A172 (cell line): Measurements from ENCODE around the gene FAM111A. TPM values are rescaled to one million over a fixed set of nuclear protein-coding genes. Genes with fewer than 3 reads are reported as not detected.

Experiments
- DNase-seq: peaks from one replicate; pipeline ENCODE4 v3.0.0-alpha.2; 2015; ENCODE audit warnings: low spot score
- total RNA-seq: library from RNA; depleted of rRNA; stranded (reverse); fragments of >200 nt; shearing (Covaris generic); gene quantifications from 2 replicates; pipeline ENCODE4 v1.2.3, GENCODE V29; 2014; rRNA removed

Gene FAM111A
- total RNA-seq, 1 experiment from 2014 or later, result 102 TPM

- peak; percentile 45 for DNase-seq
Measured at GRCh38 chr11:59199546-59200422, 57.1 kb downstream of the FAM111A start.

GRCh38 chr11:59200423-59200746 is 57.7 kb downstream of the FAM111A start:
- DNase-seq, result no peak

- no peak for DNase-seq
Measured at GRCh38 chr11:59201353-59201752, 58.7 kb downstream of the FAM111A start.

Other genes with a start within 250 kb of the FAM111A start
- not detected in 2 replicates for gene GLYATL1, start 203.4 kb upstream of the FAM111A start, total RNA-seq
- not detected in 2 replicates for gene GLYATL1B, start 56.5 kb upstream of the FAM111A start, total RNA-seq
- gene FAM111B, start 35.6 kb upstream of the FAM111A start, total RNA-seq, result 26.7 and 31.4 TPM in 2 replicates
- gene DTX4, start 29.3 kb downstream of the FAM111A start, total RNA-seq, result 0.12 and 0.21 TPM in 2 replicates
- gene MPEG1, start 70.1 kb downstream of the FAM111A start, total RNA-seq, result not detected in 2 replicates
- not detected in 2 replicates for gene OR5AN1, start 216.0 kb downstream of the FAM111A start, total RNA-seq